ENCODE data around the gene ATN1. TPM values are rescaled to one million over a fixed set of nuclear protein-coding genes. Genes with fewer than 3 reads are reported as not detected.

ATN1 gene
- total RNA-seq, 1 experiment from 2014 or later: 62.0 TPM

- CTCF ChIA-PET: interaction anchor here (1.2 kb wide), 1 partner anchor 11 kb away, joined by 4 read pairs; no protein-coding TSS in a partner anchor
- Mint-ChIP-seq H3K27me3 (ENCODE audit: unreplicated experiment) (no peaks in the 10 kb centered on the region), H3K9me3 (ENCODE audit: low read depth, unreplicated experiment) (no peaks in the 10 kb centered on the region), H3K36me3 (ENCODE audit: insufficient read depth, unreplicated experiment) (peaks cover 31% of the 10 kb centered on the region), H3K4me3 (ENCODE audit: low read depth, unreplicated experiment) (no peak overlapping the region), H3K4me1 (ENCODE audit: low read depth, unreplicated experiment) (peaks cover 30% of the 10 kb centered on the region), H3K27ac (ENCODE audit: unreplicated experiment) (no peak overlapping the region)
- intact Hi-C loops (cut with micrococcal nuclease; ENCODE audit: unreplicated experiment): no loop called here
- BruUV-seq (replicated peaks): no TSS peak
- no peak for DNase-seq
- TF ChIP-seq, protein P1, sequence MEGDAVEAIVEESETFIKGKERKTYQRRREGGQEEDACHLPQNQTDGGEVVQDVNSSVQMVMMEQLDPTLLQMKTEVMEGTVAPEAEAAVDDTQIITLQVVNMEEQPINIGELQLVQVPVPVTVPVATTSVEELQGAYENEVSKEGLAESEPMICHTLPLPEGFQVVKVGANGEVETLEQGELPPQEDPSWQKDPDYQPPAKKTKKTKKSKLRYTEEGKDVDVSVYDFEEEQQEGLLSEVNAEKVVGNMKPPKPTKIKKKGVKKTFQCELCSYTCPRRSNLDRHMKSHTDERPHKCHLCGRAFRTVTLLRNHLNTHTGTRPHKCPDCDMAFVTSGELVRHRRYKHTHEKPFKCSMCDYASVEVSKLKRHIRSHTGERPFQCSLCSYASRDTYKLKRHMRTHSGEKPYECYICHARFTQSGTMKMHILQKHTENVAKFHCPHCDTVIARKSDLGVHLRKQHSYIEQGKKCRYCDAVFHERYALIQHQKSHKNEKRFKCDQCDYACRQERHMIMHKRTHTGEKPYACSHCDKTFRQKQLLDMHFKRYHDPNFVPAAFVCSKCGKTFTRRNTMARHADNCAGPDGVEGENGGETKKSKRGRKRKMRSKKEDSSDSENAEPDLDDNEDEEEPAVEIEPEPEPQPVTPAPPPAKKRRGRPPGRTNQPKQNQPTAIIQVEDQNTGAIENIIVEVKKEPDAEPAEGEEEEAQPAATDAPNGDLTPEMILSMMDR (IDR thresholded peaks at IDR 0.05; ENCODE audit: unreplicated experiment): peak; percentile 47
Observed at GRCh38 chr12:6950401-6950801, 22.6 kb downstream of the ATN1 start.

DNA sequence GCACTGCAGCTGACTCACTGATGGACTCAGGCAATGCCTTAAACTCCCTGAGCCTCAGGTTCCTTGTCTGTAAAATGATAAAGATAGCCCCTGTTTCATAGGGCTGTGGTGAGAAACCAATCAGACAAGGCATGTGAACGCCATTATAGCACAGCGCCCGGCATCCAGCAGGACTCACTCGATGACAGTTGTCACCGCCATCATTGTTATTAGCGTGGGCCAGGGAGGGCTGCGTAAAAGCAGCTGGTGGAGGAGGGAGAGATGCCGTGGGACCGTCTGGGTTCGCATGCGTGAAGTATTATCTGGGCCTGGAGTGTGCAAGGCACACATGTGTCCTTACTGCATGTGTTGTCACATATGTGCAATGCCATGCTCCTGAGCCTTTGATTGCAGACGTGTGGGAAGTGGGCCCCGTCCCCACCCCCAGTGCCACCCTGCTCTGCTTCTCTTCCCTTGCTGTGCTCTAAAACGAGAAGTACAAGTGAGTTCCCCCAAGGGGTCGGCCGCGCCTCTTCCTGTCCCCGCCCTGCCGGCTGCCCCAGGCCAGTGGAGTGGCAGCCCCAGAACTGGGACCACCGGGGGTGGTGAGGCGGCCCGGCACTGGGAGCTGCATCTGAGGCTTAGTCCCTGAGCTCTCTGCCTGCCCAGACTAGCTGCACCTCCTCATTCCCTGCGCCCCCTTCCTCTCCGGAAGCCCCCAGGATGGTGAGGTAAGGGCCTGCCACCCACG is 23.2 kb downstream of the ATN1 start, which contains the start of gene PTPN6:
Gene PTPN6, plus strand, starts transcription at position 546 of the 730 bp plus-strand sequence. Its CDS starts 157 bp downstream, at position 703.
- TF ChIP-seq, protein P1 (IDR thresholded peaks at IDR 0.05; ENCODE audit: unreplicated experiment): no peak
- no peak for DNase-seq
- no TSS peak for BruUV-seq (replicated peaks)
- H3K27ac Mint-ChIP-seq (ENCODE audit: unreplicated experiment): no peak within 1 kb of the TSS
- H3K36me3 Mint-ChIP-seq (ENCODE audit: insufficient read depth, unreplicated experiment): peaks cover 31% of the 10 kb centered on the region
- peaks cover 24% of the 10 kb centered on the region for H3K4me1 Mint-ChIP-seq (ENCODE audit: low read depth, unreplicated experiment)
- H3K9me3 Mint-ChIP-seq (ENCODE audit: low read depth, unreplicated experiment): no peaks in the 10 kb centered on the region
- H3K27me3 Mint-ChIP-seq (ENCODE audit: unreplicated experiment): no peaks in the 10 kb centered on the region
- intact Hi-C loops (cut with micrococcal nuclease; ENCODE audit: unreplicated experiment): no loop called here
- no peak within 1 kb of the TSS for H3K4me3 Mint-ChIP-seq (ENCODE audit: low read depth, unreplicated experiment)
- CTCF ChIA-PET: no interaction called here

GRCh38 chr12:6951551-6952120 is 23.9 kb downstream of the ATN1 start:
- TF ChIP-seq, protein P1 (IDR thresholded peaks at IDR 0.05; ENCODE audit: unreplicated experiment): no peak
- H3K9me3 Mint-ChIP-seq (ENCODE audit: low read depth, unreplicated experiment): no peaks in the 10 kb centered on the region
- no peak overlapping the region for H3K4me3 Mint-ChIP-seq (ENCODE audit: low read depth, unreplicated experiment)
- H3K27me3 Mint-ChIP-seq (ENCODE audit: unreplicated experiment): no peaks in the 10 kb centered on the region
- peaks cover 20% of the 10 kb centered on the region for H3K4me1 Mint-ChIP-seq (ENCODE audit: low read depth, unreplicated experiment)
- no TSS peak for BruUV-seq (replicated peaks)
- no peak overlapping the region for H3K27ac Mint-ChIP-seq (ENCODE audit: unreplicated experiment)
- CTCF ChIA-PET: interaction anchor here (0.7 to 1.7 kb wide), 2 partner anchors 10 to 511 kb away, joined by 4 to 5 read pairs; no protein-coding TSS in a partner anchor
- no peak for DNase-seq
- intact Hi-C loops (cut with micrococcal nuclease; ENCODE audit: unreplicated experiment): no loop called here
- peaks cover 31% of the 10 kb centered on the region for H3K36me3 Mint-ChIP-seq (ENCODE audit: insufficient read depth, unreplicated experiment)

- no peaks in the 10 kb centered on the region for H3K9me3 Mint-ChIP-seq (ENCODE audit: low read depth, unreplicated experiment)
- CTCF ChIA-PET: interaction anchor here (0.7 to 1.7 kb wide), 2 partner anchors 10 to 512 kb away, joined by 4 to 5 read pairs; no protein-coding TSS in a partner anchor
- H3K4me1 Mint-ChIP-seq (ENCODE audit: low read depth, unreplicated experiment): peaks cover 13% of the 10 kb centered on the region
- H3K27ac Mint-ChIP-seq (ENCODE audit: unreplicated experiment): no peak overlapping the region
- no TSS peak for BruUV-seq (replicated peaks)
- no peaks in the 10 kb centered on the region for H3K27me3 Mint-ChIP-seq (ENCODE audit: unreplicated experiment)
- no peak overlapping the region for H3K4me3 Mint-ChIP-seq (ENCODE audit: low read depth, unreplicated experiment)
- TF ChIP-seq, protein P1 (IDR thresholded peaks at IDR 0.05; ENCODE audit: unreplicated experiment): no peak
- intact Hi-C loops (cut with micrococcal nuclease; ENCODE audit: unreplicated experiment): no loop called here
- H3K36me3 Mint-ChIP-seq (ENCODE audit: insufficient read depth, unreplicated experiment): peaks cover 30% of the 10 kb centered on the region
- DNase-seq: no peak
Observed at GRCh38 chr12:6952121-6952862, 24.5 kb downstream of the ATN1 start.
